Memory B cell (primary cell): Measurements from ENCODE around the gene DOLPP1.
"Not testable (repeated sequence)": the region's sequence is repeated elsewhere in the genome, so short reads cannot be mapped to it uniquely, and the experiment has no call there.

Experiments
- ATAC-seq: fragments of 150-1000 bp; cut with Tn5 transposase; 2 replicates; pipeline ENCODE4 v1.10.0; 2021; ENCODE audit warnings: low read depth, mild to moderate bottlenecking, moderate library complexity
- DNase-seq, 2 donors: peaks; one replicate each; pipeline ENCODE4 v3.0.0; 2022; ENCODE audit warnings: low spot score in 2 of 2
- H3K27ac Mint-ChIP-seq: one replicate; pipeline ENCODE4 v1.8.0; 2022; ENCODE audit warnings: mild to moderate bottlenecking, moderate library complexity, mixed read lengths
- H3K27me3 Mint-ChIP-seq: one replicate; pipeline ENCODE4 v1.8.0; 2022; ENCODE audit warnings: mixed read lengths
- H3K36me3 Mint-ChIP-seq: one replicate; pipeline ENCODE4 v1.8.0; 2022; ENCODE audit warnings: mild to moderate bottlenecking, mixed read lengths
- H3K4me1 Mint-ChIP-seq: one replicate; pipeline ENCODE4 v1.8.0; 2022; ENCODE audit warnings: mixed read lengths
- H3K4me3 Mint-ChIP-seq: one replicate; pipeline ENCODE4 v1.8.0; 2022; ENCODE audit warnings: mild to moderate bottlenecking, moderate library complexity, mixed read lengths
- H3K9me3 Mint-ChIP-seq: one replicate; pipeline ENCODE4 v1.8.0; 2022; ENCODE audit warnings: mixed read lengths

Gene DOLPP1

GRCh38 chr9:129126749-129127618 lies 46.1 kb downstream of the DOLPP1 start:
- H3K9me3 Mint-ChIP-seq: no peaks in the 10 kb centered on the region
- peaks cover 5% of the 10 kb centered on the region for H3K4me1 Mint-ChIP-seq
- no peak overlapping the region for H3K4me3 Mint-ChIP-seq
- no peaks in the 10 kb centered on the region for H3K27me3 Mint-ChIP-seq
- H3K36me3 Mint-ChIP-seq: peaks cover 17% of the 10 kb centered on the region
- no peak overlapping the region for H3K27ac Mint-ChIP-seq
- no peak for DNase-seq
- ATAC-seq: no peak

- Mint-ChIP-seq H3K4me3 (no peak overlapping the region), H3K27ac (no peak overlapping the region), H3K4me1 (peaks cover 6% of the 10 kb centered on the region), H3K9me3 (no peaks in the 10 kb centered on the region), H3K36me3 (peaks cover 15% of the 10 kb centered on the region), H3K27me3 (no peaks in the 10 kb centered on the region)
- ATAC-seq (no peak), DNase-seq (no peak)
Observed at GRCh38 chr9:129128689-129129088, 47.8 kb downstream of the DOLPP1 start.

GRCh38 chr9:129130271-129130670 lies 49.4 kb downstream of the DOLPP1 start:
- peaks cover 20% of the 10 kb centered on the region for H3K36me3 Mint-ChIP-seq
- DNase-seq, ATAC-seq, H3K4me3 Mint-ChIP-seq, H3K9me3 Mint-ChIP-seq, H3K27me3 Mint-ChIP-seq, H3K4me1 Mint-ChIP-seq, H3K27ac Mint-ChIP-seq: not testable (repeated sequence)

- no peak overlapping the region for H3K4me3 Mint-ChIP-seq
- no peaks in the 10 kb centered on the region for H3K9me3 Mint-ChIP-seq
- DNase-seq: no peak
- H3K36me3 Mint-ChIP-seq: peaks cover 20% of the 10 kb centered on the region
- ATAC-seq: no peak
- peaks cover 6% of the 10 kb centered on the region for H3K4me1 Mint-ChIP-seq
- no peak overlapping the region for H3K27ac Mint-ChIP-seq
- H3K27me3 Mint-ChIP-seq: no peaks in the 10 kb centered on the region
Observed at GRCh38 chr9:129130791-129131190, 49.9 kb downstream of the DOLPP1 start.

- H3K36me3 Mint-ChIP-seq: peaks cover 20% of the 10 kb centered on the region
- DNase-seq (peak; percentile 88 to 96), ATAC-seq (peak; percentile 99)
- no peaks in the 10 kb centered on the region for H3K27me3 Mint-ChIP-seq
- H3K9me3 Mint-ChIP-seq: no peaks in the 10 kb centered on the region
- no peak overlapping the region for H3K4me3 Mint-ChIP-seq
- peaks cover 6% of the 10 kb centered on the region for H3K4me1 Mint-ChIP-seq
- no peak overlapping the region for H3K27ac Mint-ChIP-seq
Observed at GRCh38 chr9:129131300-129132145, 50.6 kb downstream of the DOLPP1 start.

GRCh38 chr9:129133082-129133481 lies 52.2 kb downstream of the DOLPP1 start:
- no peaks in the 10 kb centered on the region for H3K27me3 Mint-ChIP-seq
- no peak for DNase-seq
- H3K4me3 Mint-ChIP-seq: no peak overlapping the region
- H3K36me3 Mint-ChIP-seq: peaks cover 21% of the 10 kb centered on the region
- no peaks in the 10 kb centered on the region for H3K9me3 Mint-ChIP-seq
- no peak overlapping the region for H3K27ac Mint-ChIP-seq
- peaks cover 6% of the 10 kb centered on the region for H3K4me1 Mint-ChIP-seq
- no peak for ATAC-seq

- ATAC-seq (no peak), DNase-seq (no peak)
- Mint-ChIP-seq H3K9me3 (no peaks in the 10 kb centered on the region), H3K4me3 (no peak overlapping the region), H3K4me1 (peaks cover 14% of the 10 kb centered on the region), H3K27ac (no peak overlapping the region), H3K36me3 (peaks cover 17% of the 10 kb centered on the region), H3K27me3 (no peaks in the 10 kb centered on the region)
Observed at GRCh38 chr9:129135476-129135875, 54.6 kb downstream of the DOLPP1 start.

GRCh38 chr9:129136446-129137035 lies 55.6 kb downstream of the DOLPP1 start:
- Mint-ChIP-seq H3K27me3 (no peaks in the 10 kb centered on the region), H3K36me3 (peaks cover 13% of the 10 kb centered on the region), H3K27ac (no peak overlapping the region), H3K4me1 (peaks cover 21% of the 10 kb centered on the region), H3K9me3 (no peaks in the 10 kb centered on the region), H3K4me3 (no peak overlapping the region)
- no peak for ATAC-seq
- DNase-seq: no peak

GRCh38 chr9:129137292-129138143 lies 56.6 kb downstream of the DOLPP1 start:
- peak overlapping the region; percentile 26 for H3K27ac Mint-ChIP-seq
- ATAC-seq (no peak), DNase-seq (no peak)
- peaks cover 13% of the 10 kb centered on the region for H3K36me3 Mint-ChIP-seq
- H3K4me1 Mint-ChIP-seq: peaks cover 21% of the 10 kb centered on the region
- no peaks in the 10 kb centered on the region for H3K27me3 Mint-ChIP-seq
- H3K4me3 Mint-ChIP-seq: no peak overlapping the region
- no peaks in the 10 kb centered on the region for H3K9me3 Mint-ChIP-seq

GRCh38 chr9:129138144-129138462 lies 57.2 kb downstream of the DOLPP1 start:
- ATAC-seq (no peak), DNase-seq (no peak)
- no peak overlapping the region for H3K4me3 Mint-ChIP-seq
- H3K27me3 Mint-ChIP-seq: no peaks in the 10 kb centered on the region
- peaks cover 25% of the 10 kb centered on the region for H3K4me1 Mint-ChIP-seq
- H3K27ac Mint-ChIP-seq: no peak overlapping the region
- peaks cover 13% of the 10 kb centered on the region for H3K36me3 Mint-ChIP-seq
- H3K9me3 Mint-ChIP-seq: no peaks in the 10 kb centered on the region

- Mint-ChIP-seq H3K36me3 (peaks cover 11% of the 10 kb centered on the region), H3K27me3 (no peaks in the 10 kb centered on the region), H3K9me3 (no peaks in the 10 kb centered on the region), H3K4me3 (no peak overlapping the region), H3K4me1 (peaks cover 26% of the 10 kb centered on the region), H3K27ac (peak overlapping the region; percentile 93)
- no peak for ATAC-seq
- no peak for DNase-seq
Observed at GRCh38 chr9:129138476-129139232, 57.7 kb downstream of the DOLPP1 start.

- peak; percentile 81 for DNase-seq
- Mint-ChIP-seq H3K36me3 (peaks cover 7% of the 10 kb centered on the region), H3K27me3 (no peaks in the 10 kb centered on the region), H3K4me1 (peaks cover 28% of the 10 kb centered on the region), H3K4me3 (peak overlapping the region; percentile 86), H3K9me3 (no peaks in the 10 kb centered on the region), H3K27ac (peak overlapping the region; percentile 93)
- peak; percentile 53 for ATAC-seq
Observed at GRCh38 chr9:129139233-129139992, 58.5 kb downstream of the DOLPP1 start.
